SU-DHL-6 (cell line): Measurements from ENCODE around the gene ZNF892.
"Not testable (repeated sequence)": the region's sequence is repeated elsewhere in the genome, so short reads cannot be mapped to it uniquely, and the experiment has no call there.

Experiments used
- H2AFZ ChIP-seq: fragments of 200-600 bp; sonication (generic); 2 replicates; pipeline ENCODE4 v1.6.1; 2014; ENCODE audit warnings: low read depth, mild to moderate bottlenecking, moderate library complexity, mixed read lengths, antibody characterized with exemption, low read length; ENCODE audit not compliant: severe bottlenecking
- H3F3A ChIP-seq: fragments of 200-600 bp; shearing (Covaris generic); 2 replicates; pipeline ENCODE4 v1.6.0; 2016; ENCODE audit warnings: antibody characterized with exemption, mild to moderate bottlenecking; ENCODE audit not compliant: insufficient read depth
- H3K27ac ChIP-seq: fragments of 200-600 bp; sonication (generic); 2 replicates; pipeline ENCODE4 v1.5.1; 2016; ENCODE audit warnings: low read depth, mild to moderate bottlenecking, low read length, moderate library complexity, mixed read lengths
- H3K27me3 ChIP-seq: fragments of 200-600 bp; sonication (generic), shearing (Covaris generic); 2 replicates; pipeline ENCODE4 v1.6.0; 2014; ENCODE audit warnings: mild to moderate bottlenecking, low read length
- H3K36me3 ChIP-seq: fragments of 200-600 bp; sonication (generic); 2 replicates; pipeline ENCODE4 v1.6.1; 2014; ENCODE audit warnings: mild to moderate bottlenecking, low read length, mixed read lengths
- H3K4me2 ChIP-seq: fragments of 300-600, 200-600 bp; shearing (Covaris generic), sonication (generic); 2 replicates; pipeline ENCODE4 v1.6.0; 2014; ENCODE audit warnings: low read length, low read depth, mild to moderate bottlenecking; ENCODE audit not compliant: poor library complexity, severe bottlenecking
- H3K4me3 ChIP-seq: fragments of 200-600 bp; sonication (generic); 2 replicates; pipeline ENCODE4 v1.5.1; 2014; ENCODE audit warnings: antibody characterized with exemption, low read length, mild to moderate bottlenecking, mixed read lengths; ENCODE audit not compliant: insufficient read depth, poor library complexity, severe bottlenecking
- H3K79me2 ChIP-seq: fragments of 200-600 bp; sonication (generic); 2 replicates; pipeline ENCODE4 v1.6.1; 2014; ENCODE audit warnings: mild to moderate bottlenecking, low read length, moderate library complexity; ENCODE audit not compliant: insufficient read depth
- H3K9ac ChIP-seq: fragments of 200-600 bp; sonication (generic); 2 replicates; pipeline ENCODE4 v1.7.0; 2014; ENCODE audit warnings: mild to moderate bottlenecking, low read length
- H3K9me2 ChIP-seq: fragments of 200-600 bp; sonication (generic); replicated peaks from 2 replicates; pipeline ENCODE4 v1.6.1; 2014; ENCODE audit warnings: low read length; ENCODE audit not compliant: insufficient read depth
- H3K9me3 ChIP-seq: fragments of 200-600 bp; sonication (generic); 2 replicates; pipeline ENCODE4 v1.6.1; 2014; ENCODE audit warnings: low read length, mixed read lengths; ENCODE audit not compliant: insufficient read depth
- H4K20me1 ChIP-seq: fragments of 200-600 bp; sonication (generic); 2 replicates; pipeline ENCODE4 v1.6.1; 2014; ENCODE audit warnings: low read depth, mild to moderate bottlenecking, antibody characterized with exemption, low read length, moderate library complexity, mixed read lengths
- EZH2phosphoT487 ChIP-seq: fragments of 200-600 bp; sonication (generic), shearing (Covaris generic); conservative IDR thresholded peaks from 2 replicates; pipeline ENCODE4 v1.6.1; 2018; ENCODE audit warnings: mild to moderate bottlenecking, antibody characterized with exemption, low read length, moderate library complexity, mixed read lengths
- TF ChIP-seq, protein P1 (sequence below): fragments of 200-600 bp; sonication (generic); IDR thresholded peaks from one replicate; pipeline ENCODE4 v1.5.1; 2017; ENCODE audit warnings: antibody characterized with exemption, mild to moderate bottlenecking, low read length, moderate library complexity; ENCODE audit not compliant: insufficient read depth, poor library complexity, severe bottlenecking

The ZNF892 gene

GRCh38 chr2:95179451-95179850 lies 27.9 kb upstream of the ZNF892 start:
- no peak for TF ChIP-seq EZH2phosphoT487
- TF ChIP-seq, protein P1, sequence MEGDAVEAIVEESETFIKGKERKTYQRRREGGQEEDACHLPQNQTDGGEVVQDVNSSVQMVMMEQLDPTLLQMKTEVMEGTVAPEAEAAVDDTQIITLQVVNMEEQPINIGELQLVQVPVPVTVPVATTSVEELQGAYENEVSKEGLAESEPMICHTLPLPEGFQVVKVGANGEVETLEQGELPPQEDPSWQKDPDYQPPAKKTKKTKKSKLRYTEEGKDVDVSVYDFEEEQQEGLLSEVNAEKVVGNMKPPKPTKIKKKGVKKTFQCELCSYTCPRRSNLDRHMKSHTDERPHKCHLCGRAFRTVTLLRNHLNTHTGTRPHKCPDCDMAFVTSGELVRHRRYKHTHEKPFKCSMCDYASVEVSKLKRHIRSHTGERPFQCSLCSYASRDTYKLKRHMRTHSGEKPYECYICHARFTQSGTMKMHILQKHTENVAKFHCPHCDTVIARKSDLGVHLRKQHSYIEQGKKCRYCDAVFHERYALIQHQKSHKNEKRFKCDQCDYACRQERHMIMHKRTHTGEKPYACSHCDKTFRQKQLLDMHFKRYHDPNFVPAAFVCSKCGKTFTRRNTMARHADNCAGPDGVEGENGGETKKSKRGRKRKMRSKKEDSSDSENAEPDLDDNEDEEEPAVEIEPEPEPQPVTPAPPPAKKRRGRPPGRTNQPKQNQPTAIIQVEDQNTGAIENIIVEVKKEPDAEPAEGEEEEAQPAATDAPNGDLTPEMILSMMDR: no peak

DNA sequence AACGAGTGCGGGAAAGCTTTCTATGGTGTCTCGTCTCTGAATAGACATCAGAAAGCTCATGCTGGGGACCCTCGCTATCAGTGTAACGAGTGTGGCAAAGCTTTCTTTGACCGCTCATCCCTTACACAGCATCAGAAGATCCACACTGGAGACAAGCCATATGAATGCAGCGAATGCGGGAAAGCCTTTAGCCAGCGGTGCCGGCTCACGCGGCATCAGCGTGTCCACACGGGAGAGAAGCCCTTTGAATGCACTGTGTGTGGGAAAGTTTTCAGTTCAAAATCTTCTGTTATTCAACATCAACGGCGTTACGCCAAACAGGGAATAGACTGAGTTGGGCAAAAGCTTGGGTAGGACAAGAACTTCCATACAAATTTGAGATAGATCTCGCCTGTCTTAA lies 25.5 kb upstream of the ZNF892 start:
- H3K9me2 ChIP-seq: no peaks in the 10 kb centered on the region
- no peaks in the 10 kb centered on the region for H3K79me2 ChIP-seq
- no peak overlapping the region for H3K4me2 ChIP-seq
- no peak overlapping the region for H3K4me3 ChIP-seq
- H3K27me3 ChIP-seq: no peaks in the 10 kb centered on the region
- no peak overlapping the region for H3K9ac ChIP-seq
- TF ChIP-seq EZH2phosphoT487: no peak
- TF ChIP-seq, protein P1: no peak
- H3K27ac ChIP-seq: no peak overlapping the region
- no peaks in the 10 kb centered on the region for H3K36me3 ChIP-seq
- H3K9me3 ChIP-seq: no peaks in the 10 kb centered on the region
- no peaks in the 10 kb centered on the region for H4K20me1 ChIP-seq
- H2AFZ ChIP-seq: no peak overlapping the region
- no peaks in the 10 kb centered on the region for H3F3A ChIP-seq

More at GRCh38 chr2:95179451-95179850, 27.9 kb upstream of the ZNF892 start:
- H4K20me1 ChIP-seq: no peaks in the 10 kb centered on the region
- H3K27me3 ChIP-seq: no peaks in the 10 kb centered on the region
- H2AFZ ChIP-seq: no peak overlapping the region
- no peak overlapping the region for H3K4me2 ChIP-seq
- no peak overlapping the region for H3K9ac ChIP-seq
- H3K9me2 ChIP-seq: no peaks in the 10 kb centered on the region
- H3K4me3 ChIP-seq: no peak overlapping the region
- H3F3A ChIP-seq: no peaks in the 10 kb centered on the region
- no peak overlapping the region for H3K27ac ChIP-seq
- no peaks in the 10 kb centered on the region for H3K79me2 ChIP-seq
- H3K36me3 ChIP-seq: no peaks in the 10 kb centered on the region
- H3K9me3 ChIP-seq: no peaks in the 10 kb centered on the region

DNA sequence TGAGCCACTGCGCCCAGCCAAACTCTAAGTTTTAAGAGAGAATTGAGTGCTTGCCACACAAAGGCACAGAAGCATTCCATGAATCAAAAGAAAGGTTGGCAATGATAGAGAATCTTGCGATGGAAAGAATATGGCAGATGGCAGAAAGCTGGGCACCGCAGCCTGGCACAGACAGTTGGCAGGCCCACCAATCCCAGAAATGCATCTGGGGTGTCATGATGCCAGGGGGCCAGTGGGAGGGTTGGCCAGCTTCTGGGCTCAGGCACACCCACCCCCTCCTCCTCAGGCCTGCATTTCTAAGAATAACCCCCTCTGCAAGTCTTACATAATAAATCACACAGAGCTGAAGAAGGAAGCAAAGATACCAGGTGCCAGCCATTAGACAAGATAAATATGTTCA lies 22.1 kb upstream of the ZNF892 start:
- Histone ChIP-seq H3K9me3 (no peaks in the 10 kb centered on the region), H4K20me1 (no peaks in the 10 kb centered on the region), H3K9me2 (no peaks in the 10 kb centered on the region), H3K9ac (no peak overlapping the region), H3K79me2 (no peaks in the 10 kb centered on the region), H2AFZ (no peak overlapping the region), H3F3A (no peaks in the 10 kb centered on the region), H3K4me2 (no peak overlapping the region), H3K36me3 (no peaks in the 10 kb centered on the region), H3K27me3 (no peaks in the 10 kb centered on the region), H3K4me3 (no peak overlapping the region), H3K27ac (no peak overlapping the region)
- TF ChIP-seq, protein P1: no peak
- TF ChIP-seq EZH2phosphoT487: no peak

DNA sequence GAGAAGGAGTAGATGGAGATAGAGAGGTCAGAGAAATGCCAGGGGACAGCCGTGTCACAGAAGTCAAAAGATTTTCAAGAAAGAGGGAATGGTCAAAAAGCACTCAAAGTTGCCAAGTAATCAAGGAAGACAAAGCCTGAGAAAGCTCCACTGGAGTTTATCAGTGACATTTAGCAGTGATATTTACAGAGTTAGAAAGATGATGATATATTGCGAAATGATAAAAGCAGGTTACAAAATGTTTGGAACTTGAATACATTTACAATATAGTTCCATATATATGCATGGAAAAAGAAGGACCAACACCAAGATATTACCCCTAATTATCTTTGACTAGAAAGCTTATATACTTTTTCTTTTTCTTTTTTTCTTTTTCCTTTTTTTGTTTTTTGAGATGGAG lies 21.3 kb upstream of the ZNF892 start:
- Histone ChIP-seq H3K9me3 (no peaks in the 10 kb centered on the region), H2AFZ (no peak overlapping the region), H3K36me3 (no peaks in the 10 kb centered on the region), H4K20me1 (no peaks in the 10 kb centered on the region), H3F3A (no peaks in the 10 kb centered on the region), H3K4me2 (no peak overlapping the region), H3K79me2 (no peaks in the 10 kb centered on the region), H3K27ac (no peak overlapping the region), H3K9ac (no peak overlapping the region), H3K9me2 (no peaks in the 10 kb centered on the region), H3K27me3 (no peaks in the 10 kb centered on the region), H3K4me3 (no peak overlapping the region)
- TF ChIP-seq, protein P1: no peak

DNA sequence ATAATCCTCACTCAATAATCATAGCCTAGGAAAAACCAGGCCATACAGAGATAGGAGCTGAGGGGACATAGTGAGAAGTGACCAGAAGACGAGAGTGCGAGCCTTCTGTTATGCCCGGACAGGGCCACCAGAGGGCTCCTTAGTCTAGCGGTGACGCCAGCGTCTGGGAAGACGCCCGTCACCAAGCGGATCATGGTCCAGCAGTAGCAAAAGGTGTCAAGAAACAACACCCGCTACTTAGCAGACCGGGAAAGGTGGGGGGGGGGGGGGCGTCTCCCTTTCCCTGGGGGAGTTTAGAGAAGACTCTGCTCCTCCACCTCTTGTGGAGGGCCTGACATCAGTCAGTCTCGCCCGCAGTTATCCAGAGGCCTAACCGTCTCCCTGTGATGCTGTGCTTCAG lies 14.4 kb upstream of the ZNF892 start:
- not testable (repeated sequence) for H4K20me1 ChIP-seq, H2AFZ ChIP-seq

More for the DNA sequence above, 14.4 kb upstream of the ZNF892 start:
- H3F3A ChIP-seq, H3K9me3 ChIP-seq, H3K36me3 ChIP-seq, H3K4me2 ChIP-seq, H3K9me2 ChIP-seq, H3K9ac ChIP-seq, H3K27me3 ChIP-seq, H3K79me2 ChIP-seq, H3K27ac ChIP-seq, H3K4me3 ChIP-seq: not testable (repeated sequence)
